Mammary epithelial cell (primary cell): Measurements from ENCODE around the gene VWA8.

Experiments
- CTCF ChIP-seq, 2 donors: IDR thresholded peaks in 1 of 2; conservative IDR thresholded peaks in 1 of 2; 2 replicates each; pipeline ENCODE4 v1.5.1; 2011 to 2012; ENCODE audit warnings: inconsistent platforms in 2 of 2, low read length in 2 of 2, mild to moderate bottlenecking in 2 of 2, control low read depth in 1 of 2, low read depth in 1 of 2; ENCODE audit not compliant: insufficient read depth in 1 of 2; ENCODE audit errors: extremely low read depth in 1 of 2
- EZH2 ChIP-seq: IDR thresholded peaks from 2 replicates; pipeline ENCODE4 v1.6.1; 2012; ENCODE audit warnings: low read length, inconsistent platforms, borderline replicate concordance

- TF ChIP-seq CTCF (conservative IDR thresholded peaks at IDR 0.05 in 1 of 2, IDR thresholded peaks at IDR 0.05 in 1 of 2; ENCODE audit: extremely low read depth in 1 of 2, insufficient read depth in 1 of 2, low read depth in 1 of 2, low read length in 2 of 2) (no peak), EZH2 (no peak)
Measured at GRCh38 chr13:41520016-41520659, 440.8 kb downstream of the VWA8 start.
